H1 (cell line): Measurements from ENCODE around the gene KRT7. TPM values are rescaled to one million over a fixed set of nuclear protein-coding genes. Genes with fewer than 3 reads are reported as not detected.

Experiments
- CTCF ChIA-PET: fragments of 300-600 bp; sonication (Branson Sonifier 250); formaldehyde crosslinking; loops from one replicate; lab custom pipeline; 2021; ENCODE audit not compliant: partially characterized antibody; lab: Charles Lee
- POLR2A ChIA-PET: fragments of 300-600 bp; sonication (Branson Sonifier 250); formaldehyde crosslinking; loops from one replicate; lab custom pipeline; 2021; ENCODE audit warnings: inconsistent platforms; ENCODE audit not compliant: partially characterized antibody; lab: Charles Lee
- DNase-seq, 2 experiments: peaks; one replicate each; pipeline versions ENCODE4 v3.0.0 to v3.0.0-alpha.2; 2010 to 2022; ENCODE audit warnings: low spot score in 2 of 2, low read depth in 1 of 2, mixed read lengths in 1 of 2
- FAIRE-seq: peaks from 2 replicates; lab custom pipeline; 2011; peaks lifted over from hg19 to GRCh38; lab: Jason Lieb, UNC
- H2AFZ ChIP-seq: 2 replicates; pipeline ENCODE4 v1.8.1; 2012; ENCODE audit warnings: low read length, inconsistent platforms
- H2AK5ac ChIP-seq: 2 replicates; pipeline ENCODE4 v1.6.1; 2013; ENCODE audit warnings: low read depth, low read length
- H2BK120ac ChIP-seq: replicated peaks from 2 replicates; pipeline ENCODE3; 2013; ENCODE audit warnings: low read depth, low read length, inconsistent platforms
- H2BK12ac ChIP-seq: 2 replicates; pipeline ENCODE4 v1.6.1; 2013; ENCODE audit warnings: low read depth, low read length
- H2BK15ac ChIP-seq: 2 replicates; pipeline ENCODE4 v1.6.1; 2013; ENCODE audit warnings: low read length
- H2BK20ac ChIP-seq: 2 replicates; pipeline ENCODE4 v1.6.1; 2013; ENCODE audit warnings: low read length
- H2BK5ac ChIP-seq: 2 replicates; pipeline ENCODE4 v1.6.1; 2013; ENCODE audit warnings: low read depth, low read length
- H3K14ac ChIP-seq: 2 replicates; pipeline ENCODE4 v1.6.1; 2013; ENCODE audit warnings: inconsistent platforms; ENCODE audit not compliant: insufficient read length
- H3K18ac ChIP-seq: 2 replicates; pipeline ENCODE4 v1.6.1; 2013; ENCODE audit warnings: low read length; ENCODE audit errors: extremely low read depth
- H3K23ac ChIP-seq: 2 replicates; pipeline ENCODE4 v1.6.1; 2013; ENCODE audit warnings: inconsistent platforms; ENCODE audit not compliant: insufficient read length
- H3K23me2 ChIP-seq: 2 replicates; pipeline ENCODE4 v1.6.1; 2013; ENCODE audit warnings: low read depth, low read length
- H3K27ac ChIP-seq: 2 replicates; pipeline ENCODE4 v1.6.1; 2011; ENCODE audit warnings: low read depth, low read length, inconsistent platforms
- H3K27me3 ChIP-seq, 4 experiments: replicated peaks in 1 of 4; 1 replicate in 1 of 4; 2 replicates in 3 of 4; pipeline versions ENCODE4 v1.6.1 to v1.8.1; 2011 to 2013; ENCODE audit warnings: low read length in 3 of 4, mild to moderate bottlenecking in 3 of 4, inconsistent platforms in 2 of 4, mixed read lengths in 2 of 4, moderate library complexity in 1 of 4; ENCODE audit not compliant: control insufficient read depth in 3 of 4, insufficient read depth in 3 of 4; ENCODE audit errors: extremely low read depth in 1 of 4
- H3K36me3 ChIP-seq, 4 experiments: 2 replicates each; pipeline versions ENCODE4 v1.6.1 to v1.8.1; 2011 to 2013; ENCODE audit warnings: mild to moderate bottlenecking in 4 of 4, low read length in 3 of 4, moderate library complexity in 2 of 4, control low read depth in 1 of 4, inconsistent platforms in 1 of 4; ENCODE audit not compliant: insufficient read depth in 4 of 4, control insufficient read depth in 2 of 4
- H3K4ac ChIP-seq: replicated peaks from 2 replicates; pipeline ENCODE3; 2013; ENCODE audit warnings: low read length, low read depth, mixed read lengths, inconsistent platforms; ENCODE audit not compliant: insufficient read length
- H3K4me1 ChIP-seq, 4 experiments: replicated peaks in 1 of 4; 1 replicate in 1 of 4; 2 replicates in 3 of 4; pipeline versions ENCODE4 v1.6.1 to v1.8.1; 2011 to 2013; ENCODE audit warnings: low read length in 3 of 4, inconsistent platforms in 2 of 4, mixed read lengths in 1 of 4; ENCODE audit not compliant: insufficient read depth in 4 of 4, control insufficient read depth in 3 of 4
- H3K4me2 ChIP-seq, 2 experiments: 2 replicates each; pipeline versions ENCODE4 v1.6.1 to v1.8.1; 2011 to 2013; ENCODE audit warnings: low read depth in 2 of 2, low read length in 2 of 2, control low read depth in 1 of 2, inconsistent platforms in 1 of 2, mild to moderate bottlenecking in 1 of 2; ENCODE audit not compliant: insufficient read depth in 1 of 2
- H3K4me3 ChIP-seq, 4 experiments: fragments of 200-600, 300-600 bp in 1 of 4; sonication (generic), shearing (Covaris generic), sonication (Bioruptor Twin) in 1 of 4; 2 replicates each; pipeline versions ENCODE4 v1.5.1 to v1.8.1; 2011 to 2016; ENCODE audit warnings: low read length in 4 of 4, low read depth in 3 of 4, control low read depth in 2 of 4, inconsistent platforms in 2 of 4, mild to moderate bottlenecking in 2 of 4, mixed read lengths in 1 of 4, moderate library complexity in 1 of 4; ENCODE audit not compliant: insufficient read depth in 2 of 4; ENCODE audit errors: extremely low read depth in 1 of 4
- H3K56ac ChIP-seq: replicated peaks from 2 replicates; pipeline ENCODE3; 2013; ENCODE audit warnings: low read depth, mild to moderate bottlenecking, mixed read lengths, low read length, inconsistent platforms; ENCODE audit not compliant: insufficient read length
- H3K79me1 ChIP-seq: 2 replicates; pipeline ENCODE4 v1.6.1; 2013; ENCODE audit warnings: low read depth, low read length, control low read depth
- H3K79me2 ChIP-seq, 2 experiments: 2 replicates each; pipeline versions ENCODE4 v1.6.1 to v1.8.1; 2012 to 2013; ENCODE audit warnings: low read length in 2 of 2, mild to moderate bottlenecking in 2 of 2, inconsistent platforms in 1 of 2; ENCODE audit not compliant: insufficient read depth in 2 of 2, control insufficient read depth in 1 of 2
- H3K9ac ChIP-seq, 4 experiments: replicated peaks in 1 of 4; 1 replicate in 1 of 4; 2 replicates in 3 of 4; pipeline versions ENCODE4 v1.6.1 to v1.8.1; 2011 to 2013; ENCODE audit warnings: low read depth in 3 of 4, low read length in 3 of 4, control low read depth in 2 of 4, mild to moderate bottlenecking in 2 of 4, moderate library complexity in 2 of 4, inconsistent platforms in 1 of 4; ENCODE audit errors: extremely low read depth in 1 of 4
- H3K9me3 ChIP-seq, 2 experiments: 2 replicates each; pipeline versions ENCODE4 v1.6.1 to v1.8.1; 2012 to 2013; ENCODE audit warnings: mild to moderate bottlenecking in 2 of 2, moderate library complexity in 2 of 2, control low read depth in 1 of 2, inconsistent platforms in 1 of 2, low read depth in 1 of 2, low read length in 1 of 2, mixed read lengths in 1 of 2; ENCODE audit not compliant: insufficient read depth in 2 of 2
- H4K20me1 ChIP-seq, 2 experiments: replicated peaks in 1 of 2; 2 replicates each; pipeline versions ENCODE3 to v1.8.1; 2011 to 2013; ENCODE audit warnings: inconsistent platforms in 2 of 2, low read length in 2 of 2, mild to moderate bottlenecking in 1 of 2; ENCODE audit not compliant: insufficient read depth in 2 of 2, control insufficient read depth in 1 of 2
- H4K5ac ChIP-seq: 2 replicates; pipeline ENCODE4 v1.6.1; 2013; ENCODE audit warnings: low read length, low read depth, mixed read lengths, inconsistent platforms; ENCODE audit not compliant: insufficient read length
- H4K8ac ChIP-seq: 2 replicates; pipeline ENCODE4 v1.8.0; 2013; ENCODE audit warnings: mild to moderate bottlenecking, moderate library complexity, low read length, inconsistent platforms; ENCODE audit not compliant: insufficient read depth; ENCODE audit errors: extremely low read depth
- H4K91ac ChIP-seq: replicated peaks from 2 replicates; pipeline ENCODE3; 2013; ENCODE audit warnings: low read length, mixed read lengths, inconsistent platforms; ENCODE audit not compliant: insufficient read length
- ATF3 ChIP-seq: IDR thresholded peaks from 2 replicates; pipeline ENCODE4 v1.6.1; 2011; ENCODE audit warnings: low read depth, mild to moderate bottlenecking, low read length; ENCODE audit not compliant: insufficient read depth
- CBX8 ChIP-seq: fragments of 300-800, 300-1000 bp; sonication (generic); IDR thresholded peaks from 2 replicates; pipeline ENCODE4 v1.7.1; 2016; ENCODE audit warnings: low read depth, low read length, borderline replicate concordance
- CTBP2 ChIP-seq: IDR thresholded peaks from 2 replicates; pipeline ENCODE4 v1.7.0; 2011; ENCODE audit warnings: borderline replicate concordance, mild to moderate bottlenecking, moderate library complexity, mixed read lengths, low read length; ENCODE audit not compliant: insufficient read depth, insufficient read length
- JUND ChIP-seq: IDR thresholded peaks from 2 replicates; pipeline ENCODE4 v1.6.1; 2011; ENCODE audit warnings: mild to moderate bottlenecking, improper control_type of control experiment, low read length
- MAX ChIP-seq: IDR thresholded peaks from 2 replicates; pipeline ENCODE4 v1.6.1; 2012; ENCODE audit warnings: inconsistent platforms
- RAD21 ChIP-seq, 2 experiments: IDR thresholded peaks in 1 of 2; conservative IDR thresholded peaks in 1 of 2; 2 replicates each; pipeline ENCODE4 v1.6.1; 2011; ENCODE audit warnings: low read depth in 2 of 2, low read length in 2 of 2, improper control_type of control experiment in 1 of 2, inconsistent platforms in 1 of 2, mild to moderate bottlenecking in 1 of 2, moderate library complexity in 1 of 2
- RFX5 ChIP-seq: IDR thresholded peaks from 2 replicates; pipeline ENCODE4 v1.6.1; 2011; ENCODE audit warnings: low read depth, low read length, improper control_type of control experiment, borderline replicate concordance
- SP2 ChIP-seq: IDR thresholded peaks from 2 replicates; pipeline ENCODE4 v1.6.1; 2012; ENCODE audit warnings: mild to moderate bottlenecking, low read length, inconsistent platforms
- TAF1 ChIP-seq: IDR thresholded peaks from 2 replicates; pipeline ENCODE4 v1.6.1; 2011; ENCODE audit warnings: mild to moderate bottlenecking, low read depth, low read length
- TAF7 ChIP-seq: optimal IDR thresholded peaks from 2 replicates; pipeline ENCODE3; 2011; ENCODE audit warnings: low read depth, mild to moderate bottlenecking, inconsistent platforms, low read length, moderate library complexity, borderline replicate concordance
- TCF12 ChIP-seq: IDR thresholded peaks from 2 replicates; pipeline ENCODE4 v1.6.1; 2011; ENCODE audit warnings: low read depth, mild to moderate bottlenecking, low read length
- WGBS, 2 experiments: shearing (Covaris generic) in 1 of 2; methylation state at CpG; one replicate each; pipeline versions ENCODE4 v1.1.6 to v1.1.7; 2013 to 2015; ENCODE audit warnings: low lambda C conversion rate in 2 of 2, mixed read lengths in 2 of 2, inconsistent platforms in 1 of 2, low coverage in 1 of 2, missing lambda C conversion rate in 1 of 2; ENCODE audit not compliant: insufficient replicate concordance in 2 of 2, insufficient coverage in 1 of 2, insufficient read length in 1 of 2; ENCODE audit errors: extremely low coverage in 1 of 2, missing lambda C conversion rate in 1 of 2; 5-methylcytosine and 5-hydroxymethylcytosine counted together
- polyA plus RNA-seq, 7 experiments: library from polyadenylated mRNA; depleted of rRNA in 3 of 7; stranded (reverse) in 5 of 7; unstranded in 2 of 7; fragments of >200 nt in 5 of 7; fragments of 200-250 nt in 2 of 7; gene quantifications; 1 replicate in 5 of 7; 2 replicates in 1 of 7; 4 replicates in 1 of 7; pipeline versions ENCODE4 v1.2.1 to v1.2.3, GENCODE V29; 2011 to 2013; ENCODE audit warnings: missing spikeins in 2 of 7, mixed read lengths in 2 of 7
- total RNA-seq: library from RNA; stranded (reverse); fragmentation: NEBNext Ultra II Directional; extraction: Animal tissue kit (Norgen Biotek cat#: 25700); gene quantifications from 2 replicates; pipeline ENCODE4 v1.2.1, GENCODE V29; 2021

The KRT7 gene
- total and polyA plus RNA-seq, 2 of the 8 experiments (the other 6 are each of a cell fraction or from before 2014, with no cell fraction given), result 13.2 to 19.0 TPM

GRCh38 chr12:52236386-52237050, 3.5 kb downstream of the KRT7 start:
- peaks cover 8% of the 10 kb centered on the region; the same call in 1 of the 2 replicates for H3K23me2 ChIP-seq
- peaks cover 14 to 40% (median 25%) of the 10 kb centered on the region in 4 experiments for H3K4me1 ChIP-seq
- H3K27me3 ChIP-seq, result peaks cover 0 to 38% (median 19%) of the 10 kb centered on the region in 4 experiments; a peak in 5 of 7 replicates
- no peak overlapping the region for H3K14ac ChIP-seq
- H4K8ac ChIP-seq, result no peak overlapping the region
- no peak for FAIRE-seq
- ChIA-PET CTCF (interaction anchor here (0.5 to 17.6 kb wide), 26 partner anchors 9 to 643 kb away, joined by 3 to 151 read pairs (median 6); no protein-coding TSS in a partner anchor), POLR2A (interaction anchor here (1.4 kb wide), 1 partner anchor 15 kb away, joined by 4 read pairs; no protein-coding TSS in a partner anchor)
- H2BK120ac ChIP-seq, result no peak overlapping the region
- H2AFZ ChIP-seq, result no peak overlapping the region
- H3K4ac ChIP-seq, result no peak overlapping the region
- no peak overlapping the region for H3K9ac ChIP-seq
- no peaks in the 10 kb centered on the region for H3K79me1 ChIP-seq
- no peak overlapping the region for H4K5ac ChIP-seq
- peak overlapping the region; percentile 78 for H2BK20ac ChIP-seq
- no peak overlapping the region for H3K27ac ChIP-seq
- peak overlapping the region; percentile 92; the same call in 1 of the 2 replicates for H2BK12ac ChIP-seq
- H3K79me2 ChIP-seq, result no peaks in the 10 kb centered on the region
- no peaks in the 10 kb centered on the region for H3K9me3 ChIP-seq
- no peak overlapping the region for H3K56ac ChIP-seq
- no peak for DNase-seq
- H3K23ac ChIP-seq, result no peak overlapping the region
- 90% methylated on average over 3 of the region's 3 CpGs; no CpG with 5 or more reads in 1 of the 2 experiments for WGBS, 2 experiments
- H3K18ac ChIP-seq, result no peak overlapping the region
- H4K91ac ChIP-seq, result peak overlapping the region; percentile 63
- no peaks in the 10 kb centered on the region; a peak in 1 of 8 replicates for H3K36me3 ChIP-seq
- H4K20me1 ChIP-seq, result no peaks in the 10 kb centered on the region
- H3K4me3 ChIP-seq, result no peak overlapping the region
- H3K4me2 ChIP-seq, result no peak overlapping the region
- H2BK5ac ChIP-seq, result 0 out of 2 replicates have a peak overlapping the region, but pooled peaks have one; percentile 5
- no peak overlapping the region for H2AK5ac ChIP-seq
- no peak overlapping the region for H2BK15ac ChIP-seq
- TF ChIP-seq ATF3, result no peak
- TF ChIP-seq RAD21 (IDR thresholded peaks at IDR 0.05 in 1 of 2, conservative IDR thresholded peaks at IDR 0.05 in 1 of 2; ENCODE audit: low read depth in 2 of 2, low read length in 2 of 2), result no peak
- TF ChIP-seq JUND, result no peak
- no peak for TF ChIP-seq CBX8
- TF ChIP-seq CTBP2, result no peak
- no peak for TF ChIP-seq SP2
- no peak for TF ChIP-seq TAF7
- no peak for TF ChIP-seq MAX
- no peak for TF ChIP-seq RFX5
- no peak for TF ChIP-seq TCF12
- no peak for TF ChIP-seq TAF1
